MCF 10A (cell line): ENCODE results near the gene USH2A. TPM values are rescaled to one million over a fixed set of nuclear protein-coding genes. Genes with fewer than 3 reads are reported as not detected.

Experiments
- BruUV-seq: library from RNA; stranded (reverse); fragments of 400-500 nt; replicated peaks from 2 replicates; lab custom pipeline; 2021; lab: Mats Ljungman, UMichigan
- CTCF ChIA-PET: fragments of 300-600 bp; sonication (Branson Sonifier 250); formaldehyde crosslinking; extraction: SDS; loops from one replicate; lab custom pipeline; 2021; ENCODE audit warnings: antibody characterized with exemption, inconsistent platforms; lab: Yijun Ruan, JAX
- POLR2A ChIA-PET: fragments of 300-600, 350-650 bp; sonication (Branson Sonifier 250); formaldehyde crosslinking; extraction: SDS; loops from one replicate; lab custom pipeline; 2020; ENCODE audit warnings: antibody characterized with exemption, inconsistent platforms; lab: Yijun Ruan, JAX
- DNase-seq: peaks from one replicate; pipeline ENCODE4 v3.0.0-alpha.2; 2018; ENCODE audit not compliant: unreplicated experiment
- H3K27ac Mint-ChIP-seq: one replicate; pipeline ENCODE4 v1.8.0; 2022; ENCODE audit warnings: mild to moderate bottlenecking, low read depth, mixed read lengths; ENCODE audit not compliant: unreplicated experiment
- H3K27me3 Mint-ChIP-seq: one replicate; pipeline ENCODE4 v1.8.0; 2022; ENCODE audit warnings: mixed read lengths; ENCODE audit not compliant: insufficient read depth, unreplicated experiment
- H3K36me3 Mint-ChIP-seq: one replicate; pipeline ENCODE4 v1.8.0; 2022; ENCODE audit warnings: mild to moderate bottlenecking, moderate library complexity, mixed read lengths; ENCODE audit not compliant: insufficient read depth, unreplicated experiment
- H3K4me1 Mint-ChIP-seq: one replicate; pipeline ENCODE4 v1.8.0; 2022; ENCODE audit warnings: mixed read lengths; ENCODE audit not compliant: insufficient read depth, unreplicated experiment
- H3K4me3 Mint-ChIP-seq: one replicate; pipeline ENCODE4 v1.8.0; 2022; ENCODE audit warnings: mild to moderate bottlenecking, moderate library complexity, mixed read lengths; ENCODE audit not compliant: unreplicated experiment
- H3K9me3 Mint-ChIP-seq: one replicate; pipeline ENCODE4 v1.8.0; 2022; ENCODE audit warnings: mixed read lengths; ENCODE audit not compliant: unreplicated experiment
- intact Hi-C: fragments of 100-400 bp; cut with micrococcal nuclease; formaldehyde crosslinking; loops from 2 replicates; pipeline ENCODE4 v1.14.1; 2022
- total RNA-seq: library from RNA; stranded (reverse); gene quantifications from 2 replicates; pipeline ENCODE4 v1.2.3, GENCODE V29; 2022
- TF ChIP-seq, protein P1 (sequence below): fragments of 200-600 bp; IDR thresholded peaks from one replicate; pipeline ENCODE4 v1.8.0; 2022; ENCODE audit warnings: antibody characterized with exemption, mild to moderate bottlenecking; ENCODE audit not compliant: unreplicated experiment

The USH2A gene
- total RNA-seq, 1 experiment from 2014 or later: not detected

- POLR2A ChIA-PET: no interaction called here
- no peaks in the 10 kb centered on the region for H3K9me3 Mint-ChIP-seq
- BruUV-seq: no TSS peak
- no peak overlapping the region for H3K27ac Mint-ChIP-seq
- intact Hi-C loops: loop anchor here (1.0 to 5.0 kb wide), 7 partner anchors 257 to 1862 kb away; partner anchors contain the start of gene ESRRG
- peaks cover 77% of the 10 kb centered on the region for H3K27me3 Mint-ChIP-seq
- no peaks in the 10 kb centered on the region for H3K36me3 Mint-ChIP-seq
- TF ChIP-seq, protein P1, sequence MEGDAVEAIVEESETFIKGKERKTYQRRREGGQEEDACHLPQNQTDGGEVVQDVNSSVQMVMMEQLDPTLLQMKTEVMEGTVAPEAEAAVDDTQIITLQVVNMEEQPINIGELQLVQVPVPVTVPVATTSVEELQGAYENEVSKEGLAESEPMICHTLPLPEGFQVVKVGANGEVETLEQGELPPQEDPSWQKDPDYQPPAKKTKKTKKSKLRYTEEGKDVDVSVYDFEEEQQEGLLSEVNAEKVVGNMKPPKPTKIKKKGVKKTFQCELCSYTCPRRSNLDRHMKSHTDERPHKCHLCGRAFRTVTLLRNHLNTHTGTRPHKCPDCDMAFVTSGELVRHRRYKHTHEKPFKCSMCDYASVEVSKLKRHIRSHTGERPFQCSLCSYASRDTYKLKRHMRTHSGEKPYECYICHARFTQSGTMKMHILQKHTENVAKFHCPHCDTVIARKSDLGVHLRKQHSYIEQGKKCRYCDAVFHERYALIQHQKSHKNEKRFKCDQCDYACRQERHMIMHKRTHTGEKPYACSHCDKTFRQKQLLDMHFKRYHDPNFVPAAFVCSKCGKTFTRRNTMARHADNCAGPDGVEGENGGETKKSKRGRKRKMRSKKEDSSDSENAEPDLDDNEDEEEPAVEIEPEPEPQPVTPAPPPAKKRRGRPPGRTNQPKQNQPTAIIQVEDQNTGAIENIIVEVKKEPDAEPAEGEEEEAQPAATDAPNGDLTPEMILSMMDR: peak; percentile 95
- CTCF ChIA-PET: interaction anchor here (0.6 to 1.9 kb wide), 14 partner anchors 10 to 1244 kb away, joined by 3 to 7 read pairs (median 3); no protein-coding TSS in a partner anchor
- no peak overlapping the region for H3K4me3 Mint-ChIP-seq
- no peaks in the 10 kb centered on the region for H3K4me1 Mint-ChIP-seq
- DNase-seq: peak; percentile 75
Measured at GRCh38 chr1:216310776-216311175, 112.5 kb downstream of the USH2A start.

GRCh38 chr1:216306830-216307229 is 116.4 kb downstream of the USH2A start:
- CTCF ChIA-PET: interaction anchor here (0.6 to 1.5 kb wide), 5 partner anchors 20 to 1029 kb away, joined by 3 to 5 read pairs (median 4); no protein-coding TSS in a partner anchor
- H3K9me3 Mint-ChIP-seq: no peaks in the 10 kb centered on the region
- no peak overlapping the region for H3K27ac Mint-ChIP-seq

GRCh38 chr1:216303690-216304089 is 119.6 kb downstream of the USH2A start:
- Mint-ChIP-seq H3K9me3 (no peaks in the 10 kb centered on the region), H3K36me3 (no peaks in the 10 kb centered on the region), H3K4me1 (no peaks in the 10 kb centered on the region), H3K27me3 (peaks cover 100% of the 10 kb centered on the region), H3K4me3 (no peak overlapping the region), H3K27ac (no peak overlapping the region)
- TF ChIP-seq, protein P1: no peak
- DNase-seq: no peak
- intact Hi-C loops: no loop called here
- ChIA-PET POLR2A (no interaction called here), CTCF (no interaction called here)
- BruUV-seq: no TSS peak

More at GRCh38 chr1:216306830-216307229, 116.4 kb downstream of the USH2A start:
- Mint-ChIP-seq H3K27me3 (peaks cover 100% of the 10 kb centered on the region), H3K4me1 (no peaks in the 10 kb centered on the region), H3K4me3 (no peak overlapping the region), H3K36me3 (no peaks in the 10 kb centered on the region)
- BruUV-seq: no TSS peak
- POLR2A ChIA-PET: no interaction called here
- no peak for DNase-seq
- intact Hi-C loops: no loop called here
- TF ChIP-seq, protein P1: no peak

GRCh38 chr1:216293683-216294082 is 129.6 kb downstream of the USH2A start:
- DNase-seq: peak; percentile 73
- Mint-ChIP-seq H3K36me3 (no peaks in the 10 kb centered on the region), H3K9me3 (no peaks in the 10 kb centered on the region), H3K4me3 (no peak overlapping the region), H3K4me1 (no peaks in the 10 kb centered on the region), H3K27me3 (peaks cover 81% of the 10 kb centered on the region), H3K27ac (no peak overlapping the region)
- TF ChIP-seq, protein P1: no peak
- POLR2A ChIA-PET: no interaction called here
- CTCF ChIA-PET: interaction anchor here (0.6 kb wide), 2 partner anchors 17 to 35 kb away, joined by 3 read pairs; no protein-coding TSS in a partner anchor
- intact Hi-C loops: no loop called here
- no TSS peak for BruUV-seq
